ENCODE data around the gene COPS3.

The COPS3 gene

GRCh38 chr17:17229416-17230384 lies 51.3 kb downstream of the COPS3 start:
- no peak for TF ChIP-seq CTCF (IDR thresholded peaks at IDR 0.05)
- no peaks in the 10 kb centered on the region for H3K27me3 ChIP-seq
- no peak overlapping the region for H3K4me3 ChIP-seq (ENCODE audit: low read depth in 1 of 2, low read length in 1 of 2)
- no peaks in the 10 kb centered on the region for H3K9me3 ChIP-seq
- no peak overlapping the region for H3K27ac ChIP-seq
- H3K36me3 ChIP-seq, result peaks cover 79% of the 10 kb centered on the region
- H3K4me1 ChIP-seq (ENCODE audit: control insufficient read depth in 1 of 2, insufficient read depth in 1 of 2, low read depth in 1 of 2, low read length in 1 of 2), result no peaks in the 10 kb centered on the region

- TF ChIP-seq CTCF (IDR thresholded peaks at IDR 0.05), result no peak
- Histone ChIP-seq H3K27ac (no peak overlapping the region), H3K36me3 (peaks cover 89% of the 10 kb centered on the region)
These were observed 52.3 kb downstream of the COPS3 start for GRCh38 chr17:17228521-17229279.

GRCh38 chr17:17227608-17228520 lies 53.2 kb downstream of the COPS3 start:
- Histone ChIP-seq H3K27me3 (no peaks in the 10 kb centered on the region), H3K36me3 (peaks cover 97% of the 10 kb centered on the region), H3K9me3 (no peaks in the 10 kb centered on the region), H3K4me1 (ENCODE audit: control insufficient read depth in 1 of 2, insufficient read depth in 1 of 2, low read depth in 1 of 2, low read length in 1 of 2) (no peaks in the 10 kb centered on the region), H3K27ac (no peak overlapping the region), H3K4me3 (ENCODE audit: low read depth in 1 of 2, low read length in 1 of 2) (no peak overlapping the region)
- TF ChIP-seq CTCF (IDR thresholded peaks at IDR 0.05), result no peak

More at GRCh38 chr17:17228521-17229279, 52.3 kb downstream of the COPS3 start:
- Histone ChIP-seq H3K27me3 (no peaks in the 10 kb centered on the region), H3K4me1 (ENCODE audit: control insufficient read depth in 1 of 2, insufficient read depth in 1 of 2, low read depth in 1 of 2, low read length in 1 of 2) (no peaks in the 10 kb centered on the region), H3K9me3 (no peaks in the 10 kb centered on the region), H3K4me3 (ENCODE audit: low read depth in 1 of 2, low read length in 1 of 2) (no peak overlapping the region)

- Histone ChIP-seq H3K4me1 (ENCODE audit: control insufficient read depth in 1 of 2, insufficient read depth in 1 of 2, low read depth in 1 of 2, low read length in 1 of 2) (no peaks in the 10 kb centered on the region), H3K27ac (no peak overlapping the region), H3K27me3 (no peaks in the 10 kb centered on the region), H3K36me3 (peaks cover 98% of the 10 kb centered on the region), H3K9me3 (no peaks in the 10 kb centered on the region), H3K4me3 (ENCODE audit: low read depth in 1 of 2, low read length in 1 of 2) (no peak overlapping the region)
- TF ChIP-seq CTCF (IDR thresholded peaks at IDR 0.05), result no peak
These were observed 54.4 kb downstream of the COPS3 start for GRCh38 chr17:17226451-17227265.
